GM12875 (cell line): ENCODE results near the gene IDE.
"Not testable (repeated sequence)": the region's sequence is repeated elsewhere in the genome, so short reads cannot be mapped to it uniquely, and the experiment has no call there.

Source experiments
- H3K4me3 ChIP-seq: one replicate; pipeline ENCODE4 v1.5.1; 2011; ENCODE audit warnings: low read depth, low read length, control low read depth
- CTCF ChIP-seq: IDR thresholded peaks from 2 replicates; pipeline ENCODE4 v1.5.1; 2011; ENCODE audit warnings: low read depth, mild to moderate bottlenecking, control low read depth, inconsistent platforms, low read length, moderate library complexity, borderline replicate concordance; ENCODE audit not compliant: insufficient read depth

The IDE gene

DNA sequence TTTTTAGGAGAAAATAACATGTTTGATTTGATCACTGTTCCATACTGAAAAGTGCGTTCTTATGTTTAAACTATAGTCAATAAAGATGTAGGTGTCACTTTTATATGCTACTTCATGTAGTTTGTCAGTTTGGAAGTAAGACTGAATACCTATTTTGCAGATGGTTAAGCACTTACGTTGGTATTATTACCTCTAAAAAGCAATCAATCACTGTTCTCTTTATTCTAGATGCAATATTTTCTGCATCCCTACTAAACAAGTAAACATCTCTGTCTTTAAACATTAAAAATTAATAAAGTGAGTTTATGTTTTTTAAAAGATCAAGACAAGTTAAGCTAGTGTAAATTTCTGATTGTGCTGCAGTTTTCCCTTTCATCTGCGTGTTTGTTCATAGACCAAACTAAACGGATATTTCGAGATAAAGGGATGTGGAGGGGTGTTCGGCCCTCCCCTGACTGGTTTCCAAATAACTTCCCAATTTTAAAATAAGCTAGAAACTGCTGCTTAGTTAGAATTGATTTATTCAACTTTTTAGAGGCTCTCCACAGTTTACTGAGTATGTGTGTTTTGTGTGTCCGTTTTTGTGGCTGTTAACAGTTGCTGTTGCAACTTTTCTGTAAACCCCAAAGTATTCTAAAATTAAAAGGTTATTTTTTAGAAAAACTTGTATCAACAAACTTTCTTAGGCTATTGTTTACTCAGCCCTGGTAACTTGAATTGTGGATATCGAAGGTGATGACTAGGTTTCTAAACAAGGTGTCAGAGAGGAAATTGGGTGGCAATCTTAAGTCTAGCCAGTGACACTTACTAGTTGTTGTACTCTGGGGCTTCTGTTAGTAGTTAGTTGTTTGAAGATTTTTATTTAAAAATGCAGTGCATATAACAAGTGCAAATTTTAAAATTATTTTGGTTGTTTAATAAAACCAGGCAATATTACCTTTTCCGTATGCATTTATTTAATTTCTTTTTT is 20.0 kb upstream of the IDE start:
- peak overlapping the region; percentile 89 for H3K4me3 ChIP-seq
- no peak for TF ChIP-seq CTCF

DNA sequence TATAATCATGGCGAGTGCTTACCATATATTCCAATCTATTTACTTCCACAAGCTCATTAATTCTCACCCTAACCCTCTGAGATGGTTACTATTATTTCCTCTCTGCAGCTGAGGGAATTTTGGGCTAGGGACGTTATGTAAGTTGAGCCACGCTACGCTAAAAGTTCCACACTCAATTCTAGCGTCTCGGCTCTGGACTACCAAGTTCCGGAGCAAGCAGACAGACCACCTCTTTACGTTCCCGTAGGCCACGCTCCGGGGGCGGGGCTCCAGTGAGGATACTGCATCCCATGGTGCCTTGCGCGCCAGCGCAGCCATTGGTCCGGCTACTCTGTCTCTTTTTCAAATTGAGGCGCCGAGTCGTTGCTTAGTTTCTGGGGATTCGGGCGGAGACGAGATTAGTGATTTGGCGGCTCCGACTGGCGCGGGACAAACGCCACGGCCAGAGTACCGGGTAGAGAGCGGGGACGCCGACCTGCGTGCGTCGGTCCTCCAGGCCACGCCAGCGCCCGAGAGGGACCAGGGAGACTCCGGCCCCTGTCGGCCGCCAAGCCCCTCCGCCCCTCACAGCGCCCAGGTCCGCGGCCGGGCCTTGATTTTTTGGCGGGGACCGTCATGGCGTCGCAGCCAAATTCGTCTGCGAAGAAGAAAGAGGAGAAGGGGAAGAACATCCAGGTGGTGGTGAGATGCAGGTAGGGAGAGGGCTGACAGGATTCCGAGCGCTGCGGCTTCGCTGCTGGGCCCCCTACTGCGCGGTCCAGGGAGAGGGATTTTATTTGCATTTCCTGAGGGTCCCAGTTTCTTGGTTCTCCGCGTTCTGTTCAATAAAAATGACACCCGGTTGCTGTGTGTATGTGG is 19.1 kb upstream of the IDE start, which contains the start of gene KIF11:
Gene KIF11, plus strand, starts transcription at position 370 of the 858 bp plus-strand sequence. Its CDS starts 246 bp downstream, at position 616.
- no peak for TF ChIP-seq CTCF
- peak within 1 kb of the TSS; percentile 89 for H3K4me3 ChIP-seq

DNA sequence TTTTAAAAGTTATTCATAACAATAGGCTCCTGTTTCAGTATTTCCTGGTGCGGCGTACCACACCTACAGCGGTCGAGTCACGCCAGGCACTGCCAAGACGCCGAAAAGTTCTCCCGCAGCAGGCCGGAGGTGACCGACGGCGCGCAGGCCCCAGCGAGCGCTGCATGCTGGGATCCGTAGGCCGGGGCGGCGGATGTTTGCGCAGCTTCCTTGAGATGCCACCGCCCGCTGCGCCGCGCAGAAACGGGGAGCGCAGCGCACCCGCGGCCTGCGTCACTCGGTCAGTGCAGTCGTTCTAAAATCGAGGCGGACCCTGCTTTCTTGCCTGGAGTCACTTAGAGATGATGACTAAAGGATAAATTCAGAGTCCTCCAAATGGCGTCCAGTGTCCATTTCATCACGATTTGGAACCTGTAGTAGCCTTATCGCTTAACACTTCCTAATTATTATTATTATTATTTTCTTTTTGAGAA is 17.7 kb upstream of the IDE start:
- no peak for TF ChIP-seq CTCF
- peak overlapping the region; percentile 89 for H3K4me3 ChIP-seq

DNA sequence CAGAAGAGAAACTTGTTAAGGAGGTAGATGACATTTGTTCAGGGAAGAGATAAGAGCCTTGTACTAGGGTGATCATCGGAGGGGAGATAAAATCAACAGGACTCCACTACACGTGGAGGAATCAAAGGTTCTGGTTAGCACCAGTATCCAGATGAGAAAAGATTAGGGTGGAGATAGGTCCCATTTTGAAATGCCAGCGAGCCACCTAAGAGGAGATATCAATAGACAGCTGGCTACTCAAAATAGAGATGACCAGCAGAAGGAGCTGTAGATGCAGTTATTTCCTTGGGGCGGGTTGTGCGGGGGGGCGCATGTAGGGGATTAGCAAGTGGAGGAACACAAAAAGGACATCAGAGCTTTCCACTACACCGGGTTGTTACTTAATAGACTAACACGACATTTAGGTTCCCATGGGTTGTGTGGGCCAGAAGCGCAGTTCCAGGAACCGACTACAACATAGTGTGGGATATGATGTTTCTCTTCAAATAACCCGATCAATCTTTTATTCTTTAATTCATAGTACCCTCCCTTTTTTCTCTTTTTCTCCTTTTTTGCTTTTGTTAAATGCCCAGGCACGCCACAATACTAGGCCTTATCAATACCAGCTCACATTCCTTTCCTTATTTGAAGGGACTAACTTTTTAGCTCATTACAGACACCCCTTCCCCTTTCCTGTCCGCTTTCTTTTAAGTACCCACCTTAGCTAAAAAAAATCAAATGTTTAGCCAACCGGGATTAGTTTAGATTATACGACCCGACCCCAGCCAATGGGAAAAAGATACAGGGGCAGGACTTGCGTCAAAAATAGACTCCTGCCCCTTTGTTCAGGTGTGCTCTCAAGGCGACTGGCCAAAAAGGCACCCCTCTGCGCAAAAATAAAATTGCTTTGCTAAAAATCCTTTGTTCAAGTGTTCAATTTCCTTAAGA is 17.0 kb upstream of the IDE start:
- 0 out of 2 replicates have a peak, but pooled peaks have one; percentile 20 for TF ChIP-seq CTCF
- peak overlapping the region; percentile 26 for H3K4me3 ChIP-seq

DNA sequence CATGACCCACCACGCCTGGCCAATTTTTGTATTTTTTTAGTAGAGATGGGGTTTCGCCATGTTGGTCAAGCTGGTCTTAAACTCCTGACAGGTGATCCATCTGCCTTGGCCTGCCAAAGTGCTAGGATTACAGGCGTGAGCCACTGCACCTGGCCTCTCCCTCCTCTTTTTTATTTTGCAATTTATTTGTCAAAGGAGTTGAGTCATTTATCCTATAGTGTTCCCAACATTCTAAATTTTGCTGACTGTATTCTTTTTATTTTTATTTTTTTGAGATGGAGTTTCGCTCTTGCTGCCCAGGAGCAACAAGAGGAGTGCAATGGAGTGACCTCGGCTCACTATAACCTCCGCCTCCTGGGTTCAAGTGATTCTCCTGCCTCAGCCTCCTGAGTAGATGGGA is 8.5 kb upstream of the IDE start:
- H3K4me3 ChIP-seq = not testable (repeated sequence)

- no peak for TF ChIP-seq CTCF
- H3K4me3 ChIP-seq = no peak overlapping the region
Observed at GRCh38 chr10:92575961-92576360, 2.1 kb upstream of the IDE start.
